Skeletal muscle tissue (tissue), 1 donor: ENCODE data around the gene CEP120. TPM values are rescaled to one million over a fixed set of nuclear protein-coding genes. Genes with fewer than 3 reads are reported as not detected.

Source experiments
- total RNA-seq: library from RNA; depleted of rRNA; stranded (reverse); fragments of >200 nt; gene quantifications from one replicate; pipeline ENCODE4 v1.2.3, GENCODE V29; 2014

Gene CEP120
- total RNA-seq, 1 donor from 2014 or later: 10.4 TPM

Other genes with a start within 250 kb of the CEP120 start
- 111 TPM for gene CSNK1G3, start 88.8 kb upstream of the CEP120 start, total RNA-seq